ENCODE results near the gene IGF2BP2. TPM values are rescaled to one million over a fixed set of nuclear protein-coding genes. Genes with fewer than 3 reads are reported as not detected.

IGF2BP2 gene
- total RNA-seq, 2 donors from 2014 or later = 143 to 162 TPM

GRCh38 chr3:185784317-185784716 lies 40.5 kb downstream of the IGF2BP2 start:
- H3K4me3 Mint-ChIP-seq = peak overlapping the region; percentile 6
- no peaks in the 10 kb centered on the region for H3K27me3 ChIP-seq (ENCODE audit: control insufficient read depth, insufficient read depth, low read length, poor library complexity, severe bottlenecking)
- 94 to 97% methylated on average over 4 to 5 of the region's 5 CpGs for WGBS, 2 experiments (ENCODE audit: insufficient coverage in 1 of 2, insufficient read length in 1 of 2)
- no peak overlapping the region for H3K4me3 ChIP-seq (ENCODE audit: low read length)
- H3K27ac ChIP-seq (ENCODE audit: low read depth, low read length) = no peak overlapping the region
- no peaks in the 10 kb centered on the region for H3K9me3 Mint-ChIP-seq
- H3K4me1 Mint-ChIP-seq = peaks cover 74% of the 10 kb centered on the region
- H3K27ac Mint-ChIP-seq = peak overlapping the region; percentile 1
- H3K36me3 ChIP-seq (ENCODE audit: control insufficient read depth, insufficient read depth, low read length) = peaks cover 6% of the 10 kb centered on the region
- H3K9me3 ChIP-seq (ENCODE audit: control insufficient read depth, low read length) = no peaks in the 10 kb centered on the region
- no peak for TF ChIP-seq CTCF (conservative IDR thresholded peaks at IDR 0.05)
- H3K9ac ChIP-seq (ENCODE audit: extremely low read depth, low read length, poor library complexity, severe bottlenecking) = no peak overlapping the region
- H3K27me3 Mint-ChIP-seq (ENCODE audit: insufficient read depth) = no peaks in the 10 kb centered on the region
- DNase-seq = peak; percentile 39
- peaks cover 7% of the 10 kb centered on the region for H3K4me1 ChIP-seq (ENCODE audit: control insufficient read depth, insufficient read depth, low read length)
- H3K36me3 Mint-ChIP-seq (ENCODE audit: low read depth) = peaks cover 11% of the 10 kb centered on the region

- no peak overlapping the region for H3K4me3 ChIP-seq (ENCODE audit: low read length)
- WGBS, 2 experiments (ENCODE audit: insufficient coverage in 1 of 2, insufficient read length in 1 of 2) = 80 to 84% methylated on average over 1 to 3 of the region's 3 CpGs
- H3K9me3 Mint-ChIP-seq = no peaks in the 10 kb centered on the region
- H3K4me1 Mint-ChIP-seq = peaks cover 73% of the 10 kb centered on the region
- H3K9me3 ChIP-seq (ENCODE audit: control insufficient read depth, low read length) = no peaks in the 10 kb centered on the region
- H3K27ac Mint-ChIP-seq = peak overlapping the region; percentile 59
- no peaks in the 10 kb centered on the region for H3K27me3 Mint-ChIP-seq (ENCODE audit: insufficient read depth)
- H3K9ac ChIP-seq (ENCODE audit: extremely low read depth, low read length, poor library complexity, severe bottlenecking) = no peak overlapping the region
- no peak overlapping the region for H3K27ac ChIP-seq (ENCODE audit: low read depth, low read length)
- H3K27me3 ChIP-seq (ENCODE audit: control insufficient read depth, insufficient read depth, low read length, poor library complexity, severe bottlenecking) = no peaks in the 10 kb centered on the region
- H3K4me1 ChIP-seq (ENCODE audit: control insufficient read depth, insufficient read depth, low read length) = peaks cover 9% of the 10 kb centered on the region
- TF ChIP-seq CTCF (conservative IDR thresholded peaks at IDR 0.05) = no peak
- no peak for DNase-seq
- no peak overlapping the region for H3K4me3 Mint-ChIP-seq
- peaks cover 6% of the 10 kb centered on the region for H3K36me3 ChIP-seq (ENCODE audit: control insufficient read depth, insufficient read depth, low read length)
- peaks cover 14% of the 10 kb centered on the region for H3K36me3 Mint-ChIP-seq (ENCODE audit: low read depth)
Observed at GRCh38 chr3:185781759-185782158, 43.1 kb downstream of the IGF2BP2 start.

GRCh38 chr3:185779461-185779860 lies 45.4 kb downstream of the IGF2BP2 start:
- H3K27me3 Mint-ChIP-seq (ENCODE audit: insufficient read depth) = no peaks in the 10 kb centered on the region
- H3K4me1 Mint-ChIP-seq = peaks cover 69% of the 10 kb centered on the region
- H3K27ac Mint-ChIP-seq = peak overlapping the region; percentile 1
- WGBS, 2 experiments (ENCODE audit: insufficient coverage in 1 of 2, insufficient read length in 1 of 2) = 51% methylated on average over 2 of the region's 2 CpGs; no CpG with 5 or more reads in 1 of the 2 experiments
- Histone ChIP-seq H3K4me1 (ENCODE audit: control insufficient read depth, insufficient read depth, low read length) (peaks cover 7% of the 10 kb centered on the region), H3K9ac (ENCODE audit: extremely low read depth, low read length, poor library complexity, severe bottlenecking) (no peak overlapping the region), H3K27me3 (ENCODE audit: control insufficient read depth, insufficient read depth, low read length, poor library complexity, severe bottlenecking) (no peaks in the 10 kb centered on the region), H3K9me3 (ENCODE audit: control insufficient read depth, low read length) (no peaks in the 10 kb centered on the region), H3K36me3 (ENCODE audit: control insufficient read depth, insufficient read depth, low read length) (peaks cover 3% of the 10 kb centered on the region), H3K4me3 (ENCODE audit: low read length) (no peak overlapping the region), H3K27ac (ENCODE audit: low read depth, low read length) (no peak overlapping the region)
- TF ChIP-seq CTCF (conservative IDR thresholded peaks at IDR 0.05) = no peak
- no peaks in the 10 kb centered on the region for H3K9me3 Mint-ChIP-seq
- H3K4me3 Mint-ChIP-seq = no peak overlapping the region
- peaks cover 6% of the 10 kb centered on the region for H3K36me3 Mint-ChIP-seq (ENCODE audit: low read depth)
- DNase-seq = peak; percentile 39

All from endodermal cell (in vitro differentiated cells).